Endothelial cell of umbilical vein (primary cell): ENCODE data around the gene CPZ. TPM values are rescaled to one million over a fixed set of nuclear protein-coding genes. Genes with fewer than 3 reads are reported as not detected.

Source experiments
- BruUV-seq: library from RNA; stranded (reverse); fragments of 400-500 nt; replicated peaks from 2 replicates; lab custom pipeline; 2021; lab: Mats Ljungman, UMichigan
- CTCF ChIA-PET: fragments of 300-600, 350-600 bp; sonication (Branson Sonifier 250); formaldehyde crosslinking; loops from one replicate; lab custom pipeline; 2021; ENCODE audit warnings: antibody characterized with exemption, inconsistent platforms; lab: Charles Lee
- POLR2A ChIA-PET: fragments of 300-600, 350-600 bp; sonication (Branson Sonifier 250); formaldehyde crosslinking; loops from one replicate; lab custom pipeline; 2021; ENCODE audit warnings: antibody characterized with exemption, inconsistent platforms; lab: Charles Lee
- DNase-seq: peaks from one replicate; pipeline ENCODE4 v3.0.0-alpha.2; 2011; ENCODE audit warnings: low read depth, low spot score
- FAIRE-seq: peaks from 2 replicates; lab custom pipeline; 2011; peaks lifted over from hg19 to GRCh38; lab: Jason Lieb, UNC
- H2AFZ ChIP-seq: 2 replicates; pipeline ENCODE4 v1.6.0; 2012; ENCODE audit warnings: low read depth, low read length, control low read depth, inconsistent platforms
- H3K27ac ChIP-seq: 2 replicates; pipeline ENCODE4 v1.5.1; 2011; ENCODE audit warnings: low read depth, mild to moderate bottlenecking, control low read depth, low read length, moderate library complexity; ENCODE audit not compliant: insufficient read depth
- H3K27me3 ChIP-seq, 2 experiments: 2 replicates each; pipeline versions ENCODE4 v1.6.0 to v1.6.1; 2011; ENCODE audit warnings: low read length in 2 of 2, mixed read lengths in 1 of 2; ENCODE audit not compliant: control insufficient read depth in 2 of 2, insufficient read depth in 2 of 2
- H3K36me3 ChIP-seq, 2 experiments: 2 replicates in 1 of 2; 3 replicates in 1 of 2; pipeline ENCODE4 v1.5.1; 2011; ENCODE audit warnings: low read length in 2 of 2, mild to moderate bottlenecking in 1 of 2, moderate library complexity in 1 of 2; ENCODE audit not compliant: control insufficient read depth in 2 of 2, insufficient read depth in 2 of 2; ENCODE audit errors: extremely low read depth in 1 of 2
- H3K4me1 ChIP-seq: 3 replicates; pipeline ENCODE4 v1.5.1; 2011; ENCODE audit warnings: mild to moderate bottlenecking, low read length; ENCODE audit not compliant: control insufficient read depth, insufficient read depth; ENCODE audit errors: extremely low read depth
- H3K4me2 ChIP-seq: 2 replicates; pipeline ENCODE4 v1.6.1; 2011; ENCODE audit warnings: low read length, control low read depth, mixed read lengths; ENCODE audit not compliant: insufficient read depth
- H3K4me3 ChIP-seq, 3 experiments: fragments of 200-600 bp in 1 of 3; sonication (generic), shearing (Covaris generic) in 1 of 3; replicated peaks in 1 of 3; 2 replicates each; pipeline ENCODE4 v1.5.1; 2011 to 2016; ENCODE audit warnings: control low read depth in 3 of 3, low read length in 3 of 3, mild to moderate bottlenecking in 2 of 3, inconsistent platforms in 1 of 3, low read depth in 1 of 3, moderate library complexity in 1 of 3; ENCODE audit not compliant: insufficient read depth in 1 of 3
- H3K79me2 ChIP-seq: 2 replicates; pipeline ENCODE4 v1.6.0; 2012; ENCODE audit warnings: low read length, inconsistent platforms; ENCODE audit not compliant: control insufficient read depth, insufficient read depth
- H3K9ac ChIP-seq: replicated peaks from 2 replicates; pipeline ENCODE3; 2011; ENCODE audit warnings: low read length, control low read depth; ENCODE audit not compliant: insufficient read depth; ENCODE audit errors: extremely low read depth
- H3K9me1 ChIP-seq: replicated peaks from 3 replicates; pipeline ENCODE4 v1.6.0; 2011; ENCODE audit warnings: mild to moderate bottlenecking, low read length; ENCODE audit not compliant: control insufficient read depth, insufficient read depth; ENCODE audit errors: extremely low read depth
- H3K9me3 ChIP-seq: replicated peaks from 2 replicates; pipeline ENCODE4 v1.5.1; 2012; ENCODE audit warnings: low read length, inconsistent platforms; ENCODE audit not compliant: control insufficient read depth, insufficient read depth
- H4K20me1 ChIP-seq: replicated peaks from 2 replicates; pipeline ENCODE3; 2011; ENCODE audit warnings: mild to moderate bottlenecking, low read length; ENCODE audit not compliant: control insufficient read depth, insufficient read depth; ENCODE audit errors: extremely low read depth
- EZH2 ChIP-seq: IDR thresholded peaks from 2 replicates; pipeline ENCODE4 v1.6.1; 2012; ENCODE audit warnings: borderline replicate concordance, low read depth, mild to moderate bottlenecking, moderate library complexity, low read length, inconsistent platforms; ENCODE audit not compliant: severe bottlenecking
- FOS ChIP-seq: IDR thresholded peaks from 2 replicates; pipeline ENCODE4 v1.6.1; 2011; ENCODE audit warnings: mild to moderate bottlenecking, low read length, moderate library complexity, borderline replicate concordance; ENCODE audit not compliant: insufficient read depth
- GATA2 ChIP-seq: IDR thresholded peaks from 2 replicates; pipeline ENCODE4 v1.7.0; 2011; ENCODE audit warnings: low read depth, mild to moderate bottlenecking, moderate library complexity, mixed read lengths, low read length; ENCODE audit not compliant: insufficient read length, insufficient read depth
- JUN ChIP-seq: IDR thresholded peaks from 2 replicates; pipeline ENCODE4 v1.6.1; 2011; ENCODE audit warnings: borderline replicate concordance, low read depth; ENCODE audit not compliant: insufficient read length, insufficient read depth
- dilution Hi-C: fragments of 300-500 bp; cut with MboI; formaldehyde crosslinking; loops from one replicate; pipeline ENCODE4 v1.15.0; 2019; ENCODE audit warnings: low sequenced_read_pairs; ENCODE audit not compliant: extremely low pct_ligation_motif_present
- intact Hi-C: fragments of 100-400 bp; cut with micrococcal nuclease; formaldehyde crosslinking; loops from one replicate; pipeline ENCODE4 v1.10.0; 2022
- polyA plus RNA-seq, 4 experiments: library from polyadenylated mRNA; depleted of rRNA in 3 of 4; stranded (reverse) in 3 of 4; unstranded in 1 of 4; fragments of >200 nt; gene quantifications; 2 replicates each; pipeline versions ENCODE4 v1.2.1 to v1.2.3, GENCODE V29; 2011 to 2012; ENCODE audit warnings: missing spikeins in 1 of 4
- total RNA-seq: library from RNA; stranded (reverse); gene quantifications from 2 replicates; pipeline ENCODE4 v1.2.3, GENCODE V29; 2021
- TF ChIP-seq, protein P1 (sequence below), 2 donors: IDR thresholded peaks; 1 replicate in 1 of 2; 2 replicates in 1 of 2; pipeline ENCODE4 v1.5.1; 2011; ENCODE audit warnings: low read length in 2 of 2, mild to moderate bottlenecking in 2 of 2, moderate library complexity in 2 of 2, control low read depth in 1 of 2, inconsistent platforms in 1 of 2, low read depth in 1 of 2; ENCODE audit not compliant: insufficient read depth in 1 of 2; ENCODE audit errors: extremely low read depth in 1 of 2
- TF ChIP-seq, protein P2 (sequence below): IDR thresholded peaks from 2 replicates; pipeline ENCODE4 v1.6.1; 2011; ENCODE audit not compliant: insufficient read depth, insufficient read length

CPZ gene
- total and polyA plus RNA-seq, 2 donors (not counting 3 experiments of a cell fraction or from before 2014, with no cell fraction given): not detected

DNA sequence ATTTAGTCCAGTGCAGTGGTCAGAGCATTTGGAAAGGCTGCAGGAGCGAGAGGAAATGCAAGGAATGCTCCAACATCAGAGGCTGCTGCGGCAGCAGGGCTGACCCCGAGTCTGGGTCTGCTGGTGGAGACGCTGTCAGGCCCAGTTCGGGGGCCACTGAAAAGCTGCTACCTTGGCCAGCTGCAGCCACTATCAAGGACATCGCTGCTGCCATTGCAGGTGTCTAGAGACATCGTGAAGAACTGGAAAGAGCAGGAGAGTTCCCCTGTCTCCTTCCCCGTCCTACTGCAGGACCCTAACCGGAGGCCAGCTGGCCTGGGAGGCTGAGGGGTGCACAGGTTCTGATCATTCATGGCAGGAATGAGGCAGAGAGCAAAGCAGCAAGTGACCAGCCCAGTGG lies 41.9 kb upstream of the CPZ start:
- H3K27ac ChIP-seq: no peak overlapping the region
- intact Hi-C loops (no loop called here), dilution Hi-C loops (no loop called here)
- CTCF ChIA-PET: no interaction called here
- H3K4me1 ChIP-seq: no peaks in the 10 kb centered on the region
- no peak overlapping the region for H3K4me3 ChIP-seq
- no peaks in the 10 kb centered on the region for H3K9me1 ChIP-seq
- no peaks in the 10 kb centered on the region for H3K27me3 ChIP-seq
- no peak overlapping the region for H2AFZ ChIP-seq
- no peak overlapping the region for H3K9ac ChIP-seq
- H4K20me1 ChIP-seq: no peaks in the 10 kb centered on the region
- no peak overlapping the region for H3K4me2 ChIP-seq
- no peaks in the 10 kb centered on the region for H3K36me3 ChIP-seq
- no peaks in the 10 kb centered on the region for H3K9me3 ChIP-seq
- H3K79me2 ChIP-seq: no peaks in the 10 kb centered on the region
- POLR2A ChIA-PET: no interaction called here
- no peak for DNase-seq
- no TSS peak for BruUV-seq
- no peak for FAIRE-seq
- no peak for TF ChIP-seq JUN
- no peak for TF ChIP-seq EZH2
- TF ChIP-seq, protein P1, sequence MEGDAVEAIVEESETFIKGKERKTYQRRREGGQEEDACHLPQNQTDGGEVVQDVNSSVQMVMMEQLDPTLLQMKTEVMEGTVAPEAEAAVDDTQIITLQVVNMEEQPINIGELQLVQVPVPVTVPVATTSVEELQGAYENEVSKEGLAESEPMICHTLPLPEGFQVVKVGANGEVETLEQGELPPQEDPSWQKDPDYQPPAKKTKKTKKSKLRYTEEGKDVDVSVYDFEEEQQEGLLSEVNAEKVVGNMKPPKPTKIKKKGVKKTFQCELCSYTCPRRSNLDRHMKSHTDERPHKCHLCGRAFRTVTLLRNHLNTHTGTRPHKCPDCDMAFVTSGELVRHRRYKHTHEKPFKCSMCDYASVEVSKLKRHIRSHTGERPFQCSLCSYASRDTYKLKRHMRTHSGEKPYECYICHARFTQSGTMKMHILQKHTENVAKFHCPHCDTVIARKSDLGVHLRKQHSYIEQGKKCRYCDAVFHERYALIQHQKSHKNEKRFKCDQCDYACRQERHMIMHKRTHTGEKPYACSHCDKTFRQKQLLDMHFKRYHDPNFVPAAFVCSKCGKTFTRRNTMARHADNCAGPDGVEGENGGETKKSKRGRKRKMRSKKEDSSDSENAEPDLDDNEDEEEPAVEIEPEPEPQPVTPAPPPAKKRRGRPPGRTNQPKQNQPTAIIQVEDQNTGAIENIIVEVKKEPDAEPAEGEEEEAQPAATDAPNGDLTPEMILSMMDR (IDR thresholded peaks at IDR 0.05; ENCODE audit: extremely low read depth in 1 of 2, insufficient read depth in 1 of 2, low read depth in 1 of 2, low read length in 2 of 2): no peak
- TF ChIP-seq, protein P2, sequence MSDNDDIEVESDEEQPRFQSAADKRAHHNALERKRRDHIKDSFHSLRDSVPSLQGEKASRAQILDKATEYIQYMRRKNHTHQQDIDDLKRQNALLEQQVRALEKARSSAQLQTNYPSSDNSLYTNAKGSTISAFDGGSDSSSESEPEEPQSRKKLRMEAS: no peak
- no peak for TF ChIP-seq FOS
- no peak for TF ChIP-seq GATA2
